A673 (cell line): Measurements from ENCODE around the gene H1-8. TPM values are rescaled to one million over a fixed set of nuclear protein-coding genes. Genes with fewer than 3 reads are reported as not detected.

ENCODE experiments used
- BruUV-seq: library from RNA; stranded (reverse); fragments of 400-500 nt; replicated peaks from 2 replicates; lab custom pipeline; 2021; lab: Mats Ljungman, UMichigan
- CTCF ChIA-PET: fragments of 300-600 bp; sonication (Branson Sonifier 250); formaldehyde crosslinking; loops from one replicate; lab custom pipeline; 2022; ENCODE audit warnings: antibody characterized with exemption; lab: Charles Lee
- POLR2A ChIA-PET: fragments of 300-600 bp; sonication (Branson Sonifier 250); formaldehyde crosslinking; loops from one replicate; lab custom pipeline; 2022; ENCODE audit warnings: antibody characterized with exemption; ENCODE audit not compliant: low non-redundant PET; lab: Charles Lee
- DNase-seq: peaks from one replicate; pipeline ENCODE4 v3.0.0-alpha.2; 2015; ENCODE audit warnings: low spot score
- H3K27ac ChIP-seq: fragments of 200-600 bp; sonication (generic); 2 replicates; pipeline ENCODE4 v1.5.1; 2016; ENCODE audit warnings: mixed run types, low read depth, mild to moderate bottlenecking, mixed read lengths, antibody characterized with exemption, low read length; ENCODE audit not compliant: poor library complexity, severe bottlenecking
- H3K27me3 ChIP-seq: fragments of 200-600 bp; sonication (generic); replicated peaks from 2 replicates; pipeline ENCODE4 v1.6.1; 2017; ENCODE audit warnings: mixed run types, low read depth, mild to moderate bottlenecking, mixed read lengths, antibody characterized with exemption, low read length; ENCODE audit not compliant: insufficient read depth, poor library complexity
- H3K36me3 ChIP-seq: fragments of 200-600 bp; sonication (generic); 2 replicates; pipeline ENCODE4 v1.6.1; 2016; ENCODE audit warnings: mixed run types, mild to moderate bottlenecking, mixed read lengths, antibody characterized with exemption, low read length; ENCODE audit not compliant: insufficient read depth, poor library complexity, severe bottlenecking
- H3K4me1 ChIP-seq: fragments of 200-600 bp; sonication (generic); 2 replicates; pipeline ENCODE4 v1.6.1; 2017; ENCODE audit warnings: mixed run types, mild to moderate bottlenecking, mixed read lengths, antibody characterized with exemption, low read length; ENCODE audit not compliant: insufficient read depth, poor library complexity, severe bottlenecking
- H3K4me3 ChIP-seq: fragments of 200-600 bp; sonication (generic); 2 replicates; pipeline ENCODE4 v1.5.1; 2016; ENCODE audit warnings: low read depth, mixed run types, mild to moderate bottlenecking, mixed read lengths, low read length; ENCODE audit not compliant: poor library complexity, severe bottlenecking
- H3K9me3 ChIP-seq: fragments of 200-600 bp; sonication (generic); 2 replicates; pipeline ENCODE4 v1.6.1; 2016; ENCODE audit warnings: mixed run types, low read depth, mild to moderate bottlenecking, mixed read lengths, antibody characterized with exemption, low read length; ENCODE audit not compliant: poor library complexity, severe bottlenecking
- CTCF ChIP-seq: fragments of 300-800, 200-600 bp; sonication (generic); conservative IDR thresholded peaks from 2 replicates; pipeline ENCODE4 v1.5.1; 2017; ENCODE audit warnings: low read depth, mild to moderate bottlenecking, antibody characterized with exemption, low read length, moderate library complexity, mixed read lengths
- EZH2 ChIP-seq: fragments of 200-600 bp; sonication (generic); IDR thresholded peaks from 2 replicates; pipeline ENCODE4 v1.6.1; 2017; ENCODE audit warnings: borderline replicate concordance, low read depth, mild to moderate bottlenecking, mixed read lengths, antibody characterized with exemption, low read length; ENCODE audit not compliant: poor library complexity, severe bottlenecking
- intact Hi-C: fragments of 100-400 bp; cut with micrococcal nuclease; formaldehyde crosslinking; loops from one replicate; pipeline ENCODE4 v1.10.0; 2022; ENCODE audit not compliant: unreplicated experiment
- total RNA-seq: library from RNA; stranded (reverse); gene quantifications from 2 replicates; pipeline ENCODE4 v1.2.3, GENCODE V29; 2021

H1-8 gene
- total RNA-seq, 1 experiment from 2014 or later = not detected

- intact Hi-C loops = no loop called here
- H3K27me3 ChIP-seq = no peaks in the 10 kb centered on the region
- TF ChIP-seq CTCF (no peak), EZH2 (no peak)
- H3K36me3 ChIP-seq = no peaks in the 10 kb centered on the region
- no peaks in the 10 kb centered on the region for H3K9me3 ChIP-seq
- ChIA-PET POLR2A (interaction anchor here (0.6 kb wide), 1 partner anchor 85 kb away, joined by 10 read pairs; no protein-coding TSS in a partner anchor), CTCF (no interaction called here)
- H3K4me3 ChIP-seq = no peak overlapping the region
- no peaks in the 10 kb centered on the region for H3K4me1 ChIP-seq
- H3K27ac ChIP-seq = no peak overlapping the region
- no TSS peak for BruUV-seq
- DNase-seq = no peak
Measured at GRCh38 chr3:129577366-129577765, 34.4 kb downstream of the H1-8 start.

GRCh38 chr3:129577925-129578786 lies 35.2 kb downstream of the H1-8 start:
- no peak for DNase-seq
- H3K4me3 ChIP-seq = no peak overlapping the region
- H3K4me1 ChIP-seq = no peaks in the 10 kb centered on the region
- no peaks in the 10 kb centered on the region for H3K27me3 ChIP-seq
- H3K27ac ChIP-seq = no peak overlapping the region
- H3K9me3 ChIP-seq = no peaks in the 10 kb centered on the region
- ChIA-PET POLR2A (no interaction called here), CTCF (no interaction called here)
- no peaks in the 10 kb centered on the region for H3K36me3 ChIP-seq
- intact Hi-C loops = no loop called here
- TF ChIP-seq EZH2 (no peak), CTCF (no peak)
- BruUV-seq = no TSS peak

GRCh38 chr3:129579991-129580390 lies 37.0 kb downstream of the H1-8 start:
- H3K27ac ChIP-seq = no peak overlapping the region
- H3K27me3 ChIP-seq = no peaks in the 10 kb centered on the region
- no peak overlapping the region for H3K4me3 ChIP-seq
- H3K36me3 ChIP-seq = no peaks in the 10 kb centered on the region
- intact Hi-C loops = no loop called here
- CTCF ChIA-PET = no interaction called here
- POLR2A ChIA-PET = no interaction called here
- no peak for TF ChIP-seq EZH2
- no peak for TF ChIP-seq CTCF
- BruUV-seq = no TSS peak
- H3K9me3 ChIP-seq = no peaks in the 10 kb centered on the region
- no peaks in the 10 kb centered on the region for H3K4me1 ChIP-seq
- DNase-seq = no peak
